ENCODE results near the gene LTF. TPM values are rescaled to one million over a fixed set of nuclear protein-coding genes. Genes with fewer than 3 reads are reported as not detected.

The LTF gene
- not detected in 2 replicates for total RNA-seq (2013; cell fraction: nucleolus; rRNA removed)
- 0.44 TPM in 1 of 2 replicates, not detected in the other for total RNA-seq (2014; rRNA removed)
- not detected in 2 replicates for total RNA-seq (2014; rRNA removed; fragmentation: Illumina TruSeq; extraction: Trizol)
- 0.31 TPM in 1 of 2 replicates, not detected in the other for total RNA-seq (2021)
- not detected for polyA plus RNA-seq (2011; ENCODE audit: low read depth)
- not detected in 2 replicates for polyA plus RNA-seq (2011; rRNA removed)
- not detected in 2 replicates for polyA plus RNA-seq (2011; cell fraction: cytosol; rRNA removed)
- polyA plus RNA-seq (2011; cell fraction: nucleus; rRNA removed): not detected in 2 replicates
- 0.06 TPM in 1 of 2 replicates, not detected in the other for polyA plus RNA-seq (2012)
- 0.03 TPM in 1 of 2 replicates, not detected in the other for polyA plus RNA-seq (2014; fragmentation: Illumina TruSeq; extraction: Trizol)
- not detected for polyA plus RNA-seq (2014; fragmentation: Nextera tagmentation; extraction: Ambion mirVana)
- not detected in 2 replicates for polyA plus RNA-seq (2014; rRNA removed)
- polyA plus RNA-seq (2016; fragmentation: Nextera tagmentation; extraction: Ambion mirVana): not detected
- polyA minus RNA-seq (2011; rRNA and poly(A)+ RNA removed): not detected in 2 replicates
- polyA minus RNA-seq (2011; cell fraction: cytosol; rRNA and poly(A)+ RNA removed): not detected in 2 replicates
- polyA minus RNA-seq (2011; cell fraction: nucleus; rRNA and poly(A)+ RNA removed): not detected in 2 replicates
- Bru-seq, nascent RNA: percentile 19 among the genes with signal in this experiment
- percentile 17 among the genes with signal in this experiment for BruChase-seq, experiment 1, labeled RNA remaining after a 6-hour chase
- percentile 11 among the genes with signal in this experiment for BruChase-seq, experiment 2, labeled RNA remaining after a 2-hour chase
- long read RNA-seq, experiment 1: 0 reads
- long read RNA-seq, experiment 2, partial matches to known transcripts: 1 of 1 reads
- long read RNA-seq, experiment 2, other reads (novel, unspliced or antisense): 0 of 1 reads

DNA sequence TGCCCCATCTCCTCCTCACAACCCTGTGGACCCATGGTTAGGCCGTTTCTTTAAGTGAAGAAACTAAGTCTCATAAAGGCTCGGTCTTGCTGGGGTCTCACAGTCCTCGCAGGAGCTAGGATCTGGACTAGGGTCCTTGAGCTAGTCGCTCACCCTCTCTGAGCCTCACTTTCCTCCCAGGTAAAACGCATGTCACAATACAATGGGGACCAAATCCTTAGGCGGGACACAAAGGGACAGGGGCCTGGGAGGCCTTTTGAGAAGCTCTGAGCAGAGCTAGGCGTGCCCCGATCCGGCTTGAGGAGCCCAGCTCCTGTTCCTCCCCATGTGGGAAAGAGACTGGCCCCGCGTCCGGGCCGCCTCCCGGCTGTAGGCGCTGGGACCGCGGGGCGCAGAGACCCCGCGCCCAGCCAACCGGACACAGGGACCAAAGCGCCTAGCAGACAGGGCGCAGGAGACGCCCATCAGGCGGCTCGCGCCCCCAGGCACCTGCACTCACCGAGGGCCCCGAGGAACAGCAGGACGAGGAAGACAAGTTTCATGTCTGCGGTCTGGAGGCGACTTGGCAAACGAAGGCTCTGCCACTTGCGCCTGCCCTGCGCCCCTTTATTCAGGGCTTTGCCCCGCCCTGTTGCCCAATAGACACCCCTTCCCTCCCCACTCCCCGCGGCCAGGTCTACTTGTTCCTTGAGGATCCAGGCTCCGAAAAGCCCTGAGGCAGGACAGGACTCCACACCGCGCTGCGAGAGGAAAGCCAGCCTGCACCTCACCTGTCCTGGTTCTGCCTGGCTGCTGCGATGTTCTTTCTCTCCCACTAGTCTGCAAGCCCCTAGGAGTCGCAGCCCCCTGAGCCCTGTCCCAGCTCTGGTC is at the start of gene LTF:
Gene LTF (minus strand): TSS at position 580 of the 870 bp plus-strand sequence. CDS start 38 bp downstream, at position 542.
- Histone ChIP-seq H3K9ac (ENCODE audit: control insufficient read depth, insufficient read depth, low read length) (no peak within 1 kb of the TSS), H3K9me3 (replicated peaks; ENCODE audit: control insufficient read depth, insufficient read depth, low read length) (no peaks in the 10 kb centered on the region; the same call in 2 of the 3 replicates), H3K79me2 (ENCODE audit: control insufficient read depth, insufficient read depth, low read length) (no peaks in the 10 kb centered on the region), H3K4me1 (ENCODE audit: control insufficient read depth, insufficient read depth, low read length) (no peaks in the 10 kb centered on the region), H3K36me3 (ENCODE audit: control insufficient read depth in 2 of 2, insufficient read depth in 2 of 2, low read length in 1 of 2) (no peaks in the 10 kb centered on the region), H2AFZ (ENCODE audit: control insufficient read depth, low read depth, low read length) (no peak within 1 kb of the TSS), H3K27me3 (replicated peaks in 1 of 2; ENCODE audit: control insufficient read depth in 2 of 2, insufficient read depth in 2 of 2, low read length in 1 of 2) (peaks cover 8 to 17% of the 10 kb centered on the region in 2 experiments), H4K20me1 (ENCODE audit: control insufficient read depth, insufficient read depth) (no peaks in the 10 kb centered on the region), H3K27ac (ENCODE audit: control insufficient read depth, insufficient read depth) (no peak within 1 kb of the TSS), H3K4me2 (ENCODE audit: control insufficient read depth, insufficient read depth) (no peak within 1 kb of the TSS), H3K4me3 (no peak within 1 kb of the TSS)
- in situ Hi-C loops (cut with MboI) (no loop called here), intact Hi-C loops (cut with micrococcal nuclease; ENCODE audit: unreplicated experiment) (no loop called here)
- TF ChIP-seq ZNF274 (IDR thresholded peaks at IDR 0.05; ENCODE audit: insufficient read depth, insufficient read length): no peak
- 20% methylated on average over 39 of the region's 44 CpGs for WGBS (ENCODE audit: insufficient coverage, insufficient replicate concordance, low lambda C conversion rate, missing lambda C conversion rate)
- FAIRE-seq: no peak
- no TSS peak for BruUV-seq (replicated peaks)
- ChIA-PET SMC1A (ENCODE audit: uncharacterized antibody, unreplicated experiment) (no interaction called here), POLR2A (no interaction called here), RAD21 (ENCODE audit: unreplicated experiment) (no interaction called here), CTCF (interaction anchor here (1.4 kb wide), 1 partner anchor 9 kb away, joined by 4 read pairs; no protein-coding TSS in a partner anchor)
- no peak for DNase-seq (ENCODE audit: low read depth, low spot score)
- ATAC-seq: no peak

All from GM12878 (cell line).